NCI-H2171 (cell line): ENCODE data around the gene TM4SF4.
"Not testable (repeated sequence)": the region's sequence is repeated elsewhere in the genome, so short reads cannot be mapped to it uniquely, and the experiment has no call there.

Source experiments
- DNase-seq: peaks from one replicate; lab custom pipeline; 2025; lab: John Stamatoyannopoulos, UW

The TM4SF4 gene, protein sequence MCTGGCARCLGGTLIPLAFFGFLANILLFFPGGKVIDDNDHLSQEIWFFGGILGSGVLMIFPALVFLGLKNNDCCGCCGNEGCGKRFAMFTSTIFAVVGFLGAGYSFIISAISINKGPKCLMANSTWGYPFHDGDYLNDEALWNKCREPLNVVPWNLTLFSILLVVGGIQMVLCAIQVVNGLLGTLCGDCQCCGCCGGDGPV

DNA sequence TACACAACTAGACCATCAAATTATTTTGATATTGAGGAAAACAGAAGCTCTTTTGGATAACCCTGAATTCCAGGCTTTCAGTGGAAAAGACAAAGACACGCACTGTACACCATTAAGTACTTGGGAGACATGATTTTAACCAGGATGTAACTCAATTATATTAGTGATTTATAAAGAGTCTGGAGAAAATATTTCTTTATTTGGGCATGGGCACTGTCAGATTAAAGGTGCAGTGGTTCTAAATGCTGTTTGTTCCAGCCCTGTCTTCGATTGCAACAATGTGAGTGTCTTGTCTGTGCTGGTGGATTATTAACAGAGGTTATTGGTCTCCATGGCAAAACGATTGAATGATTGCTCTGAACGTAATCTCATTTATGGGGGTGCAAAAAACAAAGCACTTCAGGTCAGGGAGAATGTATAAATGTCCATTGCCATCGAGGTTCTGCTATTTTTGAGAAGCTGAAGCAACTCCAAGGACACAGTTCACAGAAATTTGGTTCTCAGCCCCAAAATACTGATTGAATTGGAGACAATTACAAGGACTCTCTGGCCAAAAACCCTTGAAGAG lies at the start of gene TM4SF4:
TSS of gene TM4SF4 (plus strand) at position 448 of the 568 bp plus-strand sequence. CDS start 181 bp downstream, outside the sequence.
- DNase-seq = no peak

GRCh38 chr3:149424918-149425317 lies 49.6 kb upstream of the TM4SF4 start:
- no peak for DNase-seq

GRCh38 chr3:149426325-149426724 lies 48.2 kb upstream of the TM4SF4 start:
- no peak for DNase-seq

DNA sequence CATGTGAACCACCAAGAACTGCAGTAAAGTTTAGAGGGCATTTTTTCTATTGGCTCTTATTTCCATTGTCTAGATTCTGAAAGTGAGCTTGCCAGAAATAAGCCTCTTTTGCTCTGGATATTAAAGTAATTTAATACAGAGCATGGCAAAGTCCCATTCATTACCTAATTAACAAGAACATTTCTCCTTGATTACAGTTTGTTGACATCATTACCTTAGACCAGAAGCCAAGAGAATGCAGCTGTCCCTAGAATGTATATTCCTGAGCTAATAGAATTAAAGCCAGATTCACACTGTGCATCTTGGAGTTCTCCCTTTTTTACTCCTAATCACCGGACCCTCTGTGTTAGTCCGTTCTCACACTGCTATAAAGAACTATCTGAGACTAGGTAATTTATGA lies 46.4 kb upstream of the TM4SF4 start:
- no peak for DNase-seq

DNA sequence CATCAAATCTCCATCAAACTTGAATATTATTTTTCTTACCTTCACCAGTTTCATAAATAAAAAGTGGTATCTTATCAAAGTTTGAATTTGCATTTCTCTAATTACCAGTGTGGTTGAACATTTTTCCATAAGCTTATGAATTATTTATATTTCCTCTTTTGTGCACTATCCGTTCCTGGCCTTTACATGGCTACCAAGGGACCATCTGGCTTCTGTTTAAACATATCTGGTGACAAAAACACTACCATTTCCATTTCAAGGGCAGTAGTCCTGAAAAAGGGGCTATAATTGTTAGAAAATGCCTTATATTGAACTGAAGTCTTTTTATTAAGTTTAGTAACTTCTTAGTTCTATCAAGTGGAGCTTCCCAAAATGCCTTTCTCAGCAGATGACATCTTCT lies 44.3 kb upstream of the TM4SF4 start:
- no peak for DNase-seq

DNA sequence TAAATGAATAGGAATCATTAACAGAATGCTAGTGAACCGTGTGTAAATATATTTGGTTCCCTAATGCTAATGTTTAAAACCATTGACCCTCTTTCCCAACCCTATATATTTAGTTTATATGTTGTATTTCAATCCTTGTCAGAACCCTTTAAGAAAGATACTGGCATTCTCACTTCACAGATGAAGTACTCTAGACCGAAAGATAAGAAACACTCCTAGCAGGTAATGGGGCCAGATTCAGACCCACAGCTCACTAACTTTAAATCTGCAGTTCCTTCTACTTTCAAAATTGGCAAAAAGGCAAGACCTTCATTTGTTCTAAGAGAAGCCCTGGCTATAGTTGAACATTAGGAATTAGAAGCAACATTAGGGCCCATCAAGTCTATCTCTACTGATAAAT lies 42.3 kb upstream of the TM4SF4 start:
- no peak for DNase-seq

GRCh38 chr3:149435996-149436885 lies 38.3 kb upstream of the TM4SF4 start:
- no peak for DNase-seq

- no peak for DNase-seq
Measured at GRCh38 chr3:149437286-149437685, 37.2 kb upstream of the TM4SF4 start.

DNA sequence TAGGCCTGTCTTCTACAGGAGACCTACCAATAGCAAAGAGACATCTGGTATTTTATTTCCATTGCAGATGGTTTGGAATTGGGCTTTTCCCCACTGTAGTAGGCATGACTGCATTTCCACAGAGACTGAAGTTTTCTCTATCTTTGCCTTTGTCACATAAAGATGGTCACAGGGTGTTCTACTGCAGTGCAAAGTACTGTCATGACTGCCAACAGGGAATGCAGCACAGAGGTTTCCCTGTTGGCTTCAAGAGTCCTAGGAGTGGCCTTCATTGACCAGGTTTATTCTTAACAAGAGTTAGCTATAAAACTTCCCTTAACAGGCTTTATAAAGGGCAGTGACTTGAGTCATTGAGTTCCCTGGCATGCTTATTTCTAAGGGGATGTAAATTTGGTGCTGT lies 36.8 kb upstream of the TM4SF4 start:
- no peak for DNase-seq

GRCh38 chr3:149438981-149439380 lies 35.5 kb upstream of the TM4SF4 start:
- no peak for DNase-seq

GRCh38 chr3:149441642-149442041 lies 32.9 kb upstream of the TM4SF4 start:
- DNase-seq = no peak

DNA sequence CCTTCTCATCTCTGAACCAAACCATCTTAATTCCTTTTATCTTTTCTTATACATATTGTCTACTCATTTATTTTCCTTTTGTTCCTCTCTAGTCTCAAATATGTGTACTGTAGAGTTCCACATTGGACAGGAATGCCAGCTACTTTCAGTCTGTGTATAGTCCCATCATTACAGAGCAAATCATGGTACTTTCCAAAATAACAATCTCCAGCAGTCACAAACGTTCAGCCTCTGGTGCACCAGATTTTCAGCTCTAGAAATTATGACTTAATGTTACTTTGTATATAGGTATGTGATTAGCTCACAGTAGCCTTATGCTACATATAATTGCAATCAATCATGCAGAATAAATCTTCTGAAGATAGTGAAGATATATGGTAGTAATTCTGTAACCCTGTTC lies 32.5 kb upstream of the TM4SF4 start:
- no peak for DNase-seq

DNA sequence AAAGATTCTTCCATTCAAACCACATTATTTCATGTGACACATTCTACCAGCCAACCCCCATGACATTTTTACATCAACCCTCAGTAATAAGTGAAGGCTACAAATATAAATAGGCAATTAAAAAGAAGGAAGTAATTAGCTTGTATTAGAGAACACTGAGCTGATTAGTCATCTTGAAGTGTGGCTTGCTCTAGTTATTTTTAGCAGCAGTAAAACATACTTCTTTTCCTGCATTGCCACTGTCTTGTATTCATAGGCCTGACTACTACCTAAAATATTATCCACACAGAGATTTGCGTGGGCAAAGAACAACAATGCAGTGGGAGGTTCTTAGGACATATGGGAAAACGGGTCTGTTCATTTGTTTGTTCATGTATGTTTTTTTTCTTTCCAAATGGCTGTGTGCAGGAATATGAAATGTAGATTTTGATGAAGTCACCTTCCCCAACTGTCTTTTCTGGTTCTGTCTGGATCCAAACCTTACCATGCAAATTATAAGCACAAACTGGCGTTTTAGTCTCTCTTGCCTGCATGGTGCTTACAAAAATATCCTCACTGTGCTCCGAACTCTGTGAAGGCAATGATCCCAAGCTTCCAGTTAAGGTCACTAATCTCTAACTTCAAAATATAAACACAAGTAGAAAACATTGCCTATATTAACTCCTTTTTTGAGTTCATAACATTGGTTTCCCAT lies 31.5 kb upstream of the TM4SF4 start:
- no peak for DNase-seq

GRCh38 chr3:149443545-149443912 lies 31.0 kb upstream of the TM4SF4 start:
- DNase-seq = no peak

GRCh38 chr3:149444867-149445266 lies 29.6 kb upstream of the TM4SF4 start:
- not testable (repeated sequence) for DNase-seq

DNA sequence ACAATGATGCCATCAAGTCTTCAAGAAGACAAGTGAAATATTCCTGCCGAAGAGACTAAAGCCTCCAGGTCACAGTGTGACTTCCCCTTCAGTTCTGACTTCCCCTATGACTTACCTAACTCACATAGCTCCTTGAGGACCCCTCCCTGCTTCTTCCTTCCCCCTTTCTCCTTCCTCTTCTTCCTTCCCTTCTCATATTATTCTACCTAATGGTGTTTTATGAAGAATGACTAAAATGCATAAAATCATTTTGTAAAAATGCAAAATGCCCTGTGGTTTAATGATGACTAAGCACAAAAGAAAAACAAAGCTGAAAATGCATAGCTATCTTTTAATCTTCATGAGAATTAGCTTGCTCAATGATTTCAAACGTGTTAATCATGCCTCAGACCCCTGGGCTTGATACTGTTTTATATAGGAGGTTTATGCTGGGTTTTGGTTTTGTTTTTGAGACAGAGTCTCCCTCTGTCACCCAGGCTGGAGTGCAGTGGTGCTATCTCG lies 26.1 kb upstream of the TM4SF4 start:
- DNase-seq = no peak

DNA sequence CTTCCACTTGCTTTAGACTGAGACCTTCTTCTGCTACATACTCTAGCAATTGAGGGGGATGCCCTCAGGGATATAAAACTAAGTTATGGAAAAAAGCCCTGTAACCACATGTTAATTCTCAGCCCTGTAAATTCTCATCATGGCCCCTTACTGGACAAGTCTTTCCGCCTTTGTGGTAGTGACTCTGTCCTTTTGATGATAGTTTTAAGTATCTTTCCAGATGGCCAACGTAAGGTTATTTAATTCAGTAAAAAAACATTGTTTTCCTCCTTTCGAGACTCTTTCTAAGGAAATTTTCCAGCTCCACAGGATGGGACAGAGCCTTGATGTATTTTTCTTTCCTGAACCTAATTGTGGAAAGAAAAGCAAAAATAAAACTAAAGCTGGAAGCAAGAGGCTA lies 25.3 kb upstream of the TM4SF4 start:
- DNase-seq = no peak

DNA sequence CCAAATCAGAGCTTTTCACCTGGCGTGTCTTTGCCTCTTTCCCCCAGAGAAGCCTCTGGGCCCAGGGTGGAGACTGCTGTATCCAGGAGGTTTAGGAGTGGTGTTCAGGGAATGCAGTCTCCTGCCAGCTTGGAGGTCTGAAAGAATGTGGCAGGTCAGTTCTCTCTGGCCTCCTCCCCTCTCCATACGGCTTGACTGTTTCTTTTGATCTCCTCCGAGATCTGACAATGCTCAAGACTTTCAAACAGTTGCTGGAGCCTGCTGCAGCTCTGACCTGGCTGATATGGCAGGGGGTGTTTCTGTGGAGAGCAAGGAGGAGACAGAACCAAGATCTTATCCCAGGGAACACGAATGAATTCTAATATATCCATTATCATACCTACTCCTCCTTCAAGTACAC lies 24.7 kb upstream of the TM4SF4 start:
- DNase-seq = no peak

GRCh38 chr3:149450281-149450680 lies 24.2 kb upstream of the TM4SF4 start:
- DNase-seq = no peak

GRCh38 chr3:149452036-149452435 lies 22.5 kb upstream of the TM4SF4 start:
- no peak for DNase-seq

DNA sequence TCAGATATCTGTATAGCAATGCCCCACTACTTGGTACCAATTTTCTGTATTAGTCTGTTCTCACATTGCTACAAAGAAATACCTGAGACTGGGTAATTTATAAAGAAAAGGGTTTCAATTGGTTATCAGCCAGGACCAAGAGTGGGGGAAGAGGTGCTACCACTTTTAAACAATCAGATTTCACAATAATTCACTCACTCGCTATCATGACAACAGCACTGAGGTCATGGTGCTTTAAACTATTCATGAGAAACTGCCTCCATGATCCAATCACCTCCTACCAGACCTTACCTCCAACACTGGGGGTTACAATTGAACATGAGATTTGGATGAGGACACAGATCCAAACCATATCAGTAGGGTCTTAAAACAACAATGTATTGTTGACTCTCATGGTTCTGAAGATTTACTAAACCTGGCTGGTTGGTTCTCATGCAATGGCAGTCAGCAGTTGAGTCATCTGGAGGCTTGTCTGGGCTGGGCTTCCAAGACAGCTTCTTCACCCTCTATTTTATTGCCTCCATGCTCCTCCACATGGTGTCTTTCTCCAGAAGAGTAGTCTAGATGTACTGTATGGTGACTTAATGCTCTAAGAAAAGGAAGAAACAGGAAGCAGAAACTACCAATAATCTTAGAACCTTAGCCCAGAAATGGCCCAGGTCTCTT lies 21.2 kb upstream of the TM4SF4 start:
- DNase-seq = no peak

- DNase-seq = no peak
Measured at GRCh38 chr3:149454746-149455145, 19.8 kb upstream of the TM4SF4 start.
